Stimulated activated naive CD4-positive, alpha-beta T cell treated with Interleukin-2 at 50 U/mL for 16 hours (primary cell): ENCODE measurements around the gene TTC28.
"Not testable (repeated sequence)": the region's sequence is repeated elsewhere in the genome, so short reads cannot be mapped to it uniquely, and the experiment has no call there.

Source experiments
- DNase-seq: peaks from one replicate; lab custom pipeline; 2025; lab: John Stamatoyannopoulos, UW

Gene TTC28

GRCh38 chr22:28229566-28230485 is 449.8 kb downstream of the TTC28 start:
- DNase-seq = no peak

- DNase-seq = no peak
Observed at GRCh38 chr22:28223826-28224225, 455.8 kb downstream of the TTC28 start.

DNA sequence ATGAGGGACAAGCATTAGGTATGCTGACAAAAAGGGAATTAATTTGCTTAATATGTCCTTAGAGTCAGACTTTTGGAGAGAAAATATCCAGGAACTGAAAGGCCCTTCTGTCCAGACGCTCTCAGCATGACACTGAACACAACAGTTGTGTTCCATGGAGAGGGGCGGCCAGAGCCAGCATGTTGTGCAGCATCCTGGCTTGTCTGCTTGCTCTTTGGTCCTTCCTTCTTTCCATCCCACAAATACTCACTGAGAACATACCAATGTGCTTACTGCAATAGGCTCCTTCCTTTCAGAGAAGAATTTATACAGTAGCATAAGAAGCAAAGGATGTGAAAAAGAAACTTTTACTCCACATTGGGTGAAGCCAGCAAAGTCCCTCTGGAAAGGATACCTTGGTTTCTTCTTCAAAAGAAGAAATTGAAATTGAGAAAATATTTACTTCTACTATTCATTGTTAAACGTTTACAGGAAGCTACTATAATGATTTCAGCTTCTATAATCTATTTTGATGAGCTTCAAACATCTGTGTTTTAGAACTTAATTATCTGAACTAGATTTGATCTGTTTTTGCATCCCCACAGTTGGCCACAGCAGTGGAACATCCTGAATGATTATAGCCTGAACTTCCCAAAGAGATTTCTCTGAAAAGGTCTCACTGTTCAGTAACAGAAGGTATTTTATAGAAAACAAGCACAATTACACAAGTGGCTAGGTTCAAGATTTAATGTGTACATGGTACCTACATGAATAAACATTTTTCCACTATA is 456.5 kb downstream of the TTC28 start:
- DNase-seq = no peak

- DNase-seq = no peak
Observed at GRCh38 chr22:28222571-28222970, 457.1 kb downstream of the TTC28 start.

DNA sequence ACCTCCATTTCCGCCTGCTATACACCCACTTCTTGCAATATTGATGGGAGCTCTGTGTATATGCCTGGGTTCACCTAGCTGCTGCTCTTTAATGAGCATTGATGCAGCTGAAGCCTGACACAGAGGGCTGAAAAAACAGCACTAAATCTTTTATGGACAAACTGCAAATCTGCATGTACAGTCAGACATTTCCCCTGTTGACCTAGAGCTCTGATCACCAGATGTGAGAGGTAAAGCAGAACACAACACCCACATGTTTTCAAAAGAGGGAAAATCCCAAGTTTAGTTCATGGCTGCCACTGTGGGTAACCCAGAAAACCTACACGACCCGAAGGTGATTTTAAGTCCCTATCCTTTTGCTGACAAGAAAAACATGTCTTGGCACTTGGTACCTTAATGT is 457.6 kb downstream of the TTC28 start:
- no peak for DNase-seq

- no peak for DNase-seq
Observed at GRCh38 chr22:28220626-28221363, 458.8 kb downstream of the TTC28 start.

DNA sequence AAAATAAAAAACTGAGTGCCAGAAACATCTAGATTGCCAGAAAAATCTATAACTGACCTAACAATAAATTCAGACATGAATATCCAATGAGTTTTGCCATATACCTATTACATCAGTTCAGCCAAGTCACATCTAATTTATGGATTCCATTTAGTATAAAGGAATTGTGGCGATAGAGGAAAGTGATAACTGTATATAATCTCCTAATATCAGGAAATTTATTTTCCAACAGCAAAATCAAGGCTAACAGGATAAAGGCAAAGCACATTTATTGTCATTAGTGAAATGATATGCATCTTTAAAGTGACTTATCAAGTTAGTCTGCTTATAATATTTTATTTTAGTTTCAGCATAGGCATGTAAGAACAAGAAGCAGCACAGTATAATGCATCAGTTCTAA is 462.4 kb downstream of the TTC28 start:
- no peak for DNase-seq

GRCh38 chr22:28214750-28215149 is 464.9 kb downstream of the TTC28 start:
- DNase-seq = not testable (repeated sequence)

- not testable (repeated sequence) for DNase-seq
Observed at GRCh38 chr22:28209457-28209856, 470.2 kb downstream of the TTC28 start.

DNA sequence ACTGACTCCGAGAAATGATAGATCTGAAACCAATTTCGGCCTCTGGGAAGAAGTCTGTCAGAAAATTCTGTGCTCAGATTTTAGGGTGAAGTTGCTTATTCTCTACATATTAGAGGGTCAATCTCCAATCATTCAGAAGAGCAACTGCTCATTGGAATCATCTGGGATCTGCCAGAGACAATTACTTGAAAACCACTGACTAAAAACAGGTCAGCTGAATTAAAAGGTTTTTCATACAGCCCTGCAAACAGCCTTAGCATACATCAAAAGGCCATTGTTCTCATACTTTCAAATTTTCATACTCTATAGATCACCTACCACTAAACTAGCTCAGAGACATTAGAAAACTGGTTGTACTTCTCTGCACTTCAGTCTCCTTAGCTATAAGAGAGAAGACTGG is 470.9 kb downstream of the TTC28 start:
- no peak for DNase-seq

DNA sequence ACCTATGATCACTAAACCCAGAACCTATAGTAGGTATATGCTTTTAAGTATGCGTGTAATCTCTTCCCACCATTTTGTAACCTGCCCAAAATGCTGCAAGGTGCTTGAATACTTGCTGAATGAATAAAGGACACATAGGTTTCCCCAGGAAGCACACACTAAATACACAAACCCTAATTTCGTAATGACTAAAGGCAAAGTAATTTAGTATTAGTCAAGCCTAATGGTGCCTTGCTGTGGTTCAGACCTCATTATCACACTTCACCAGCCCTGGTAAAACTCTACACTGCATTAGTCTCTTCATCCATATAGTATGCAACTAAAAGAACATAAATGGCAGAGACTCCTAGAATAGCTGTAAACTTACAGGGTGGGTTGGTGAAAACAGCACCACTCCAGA is 471.6 kb downstream of the TTC28 start:
- no peak for DNase-seq

DNA sequence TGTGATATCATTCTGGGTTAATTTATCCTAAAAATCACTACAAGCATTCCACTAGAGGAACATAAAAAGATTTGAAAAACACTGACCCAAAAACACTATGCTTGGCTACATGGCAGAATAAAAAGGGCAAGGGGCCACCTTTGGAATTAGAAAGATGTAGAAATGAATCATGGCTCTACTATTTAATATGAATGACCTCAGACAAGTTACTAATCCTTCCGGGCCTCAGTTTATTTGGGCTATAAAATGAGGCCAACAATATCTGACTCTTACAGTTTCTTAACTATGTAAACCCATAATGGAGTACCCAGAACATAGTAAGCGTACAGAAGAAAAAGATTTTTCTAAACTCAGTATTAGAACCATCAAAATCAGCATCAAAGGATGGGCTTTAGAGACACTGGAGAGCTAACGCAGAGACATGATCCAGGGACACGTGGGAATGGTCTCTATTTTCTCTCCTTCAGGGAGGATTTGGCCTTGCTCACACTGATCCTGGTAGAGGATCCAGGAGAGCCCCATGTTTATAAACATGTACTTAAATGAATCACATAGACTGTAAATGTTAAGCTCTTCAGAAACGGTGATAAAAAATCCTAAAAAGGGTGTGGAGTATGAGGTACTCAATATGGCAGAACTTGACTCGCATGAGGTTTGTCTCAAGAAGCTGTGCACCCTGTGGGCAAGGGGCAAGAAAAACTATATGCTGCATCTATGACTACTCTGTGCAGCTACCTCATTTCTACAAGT is 472.2 kb downstream of the TTC28 start:
- no peak for DNase-seq

DNA sequence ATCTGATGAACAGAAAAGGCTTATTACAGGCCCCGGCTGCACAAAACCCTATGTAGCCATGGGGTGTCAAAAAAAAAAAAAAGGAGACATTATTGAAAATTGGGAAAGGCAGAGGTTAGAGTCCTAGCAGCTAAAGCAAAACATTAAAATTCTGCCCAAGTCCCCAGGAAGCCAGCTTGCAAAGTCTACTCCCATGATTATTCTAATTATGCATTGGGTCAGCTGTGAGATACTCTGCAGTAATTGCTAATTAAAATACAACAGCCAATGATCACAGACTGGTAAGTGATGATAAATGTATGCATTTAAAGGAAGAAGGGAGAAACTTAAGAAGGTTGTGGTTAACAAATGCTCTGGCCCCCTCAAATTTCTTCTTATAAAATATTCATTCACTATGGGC is 473.7 kb downstream of the TTC28 start:
- DNase-seq = no peak

GRCh38 chr22:28204382-28204781 is 475.3 kb downstream of the TTC28 start:
- DNase-seq = no peak

DNA sequence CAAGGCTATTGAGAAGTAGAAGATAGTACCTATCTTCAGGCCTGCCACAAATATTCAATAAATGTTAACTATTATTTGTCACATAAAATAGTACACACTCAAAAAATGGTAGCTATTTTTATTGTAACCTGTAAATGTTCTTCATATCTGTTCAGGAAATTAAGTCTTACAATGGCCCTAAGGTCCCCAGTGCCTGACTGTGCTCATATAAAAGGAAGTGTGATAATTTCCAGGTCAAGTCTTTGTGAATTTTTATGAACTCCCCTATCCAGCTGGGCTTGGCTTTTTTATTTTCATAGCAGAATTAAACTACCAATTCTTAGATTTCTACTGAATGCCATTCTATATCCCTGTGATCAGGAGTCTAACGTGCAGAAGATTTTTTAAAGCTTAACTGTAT is 476.4 kb downstream of the TTC28 start:
- no peak for DNase-seq

- DNase-seq = no peak
Observed at GRCh38 chr22:28198692-28199091, 480.9 kb downstream of the TTC28 start.

DNA sequence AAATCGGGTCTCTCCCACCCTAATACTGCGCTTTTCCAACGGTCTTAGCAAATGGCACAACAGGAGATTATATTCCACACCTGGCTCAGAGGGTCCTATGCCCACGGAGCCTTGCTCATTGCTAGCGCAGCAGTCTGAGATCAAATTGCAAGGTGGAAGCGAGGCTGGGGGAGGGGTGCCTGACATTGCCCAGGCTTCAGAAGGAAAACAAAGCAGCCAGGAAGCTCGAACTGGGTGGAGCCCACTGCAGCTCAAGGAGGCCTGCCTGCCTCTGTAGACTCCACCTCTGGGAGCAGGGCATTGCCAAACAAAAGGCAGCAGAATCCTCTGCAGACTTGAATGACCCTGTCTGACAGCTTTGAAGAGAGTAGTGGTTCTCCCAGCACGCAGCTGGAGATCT is 488.1 kb downstream of the TTC28 start:
- not testable (repeated sequence) for DNase-seq

DNA sequence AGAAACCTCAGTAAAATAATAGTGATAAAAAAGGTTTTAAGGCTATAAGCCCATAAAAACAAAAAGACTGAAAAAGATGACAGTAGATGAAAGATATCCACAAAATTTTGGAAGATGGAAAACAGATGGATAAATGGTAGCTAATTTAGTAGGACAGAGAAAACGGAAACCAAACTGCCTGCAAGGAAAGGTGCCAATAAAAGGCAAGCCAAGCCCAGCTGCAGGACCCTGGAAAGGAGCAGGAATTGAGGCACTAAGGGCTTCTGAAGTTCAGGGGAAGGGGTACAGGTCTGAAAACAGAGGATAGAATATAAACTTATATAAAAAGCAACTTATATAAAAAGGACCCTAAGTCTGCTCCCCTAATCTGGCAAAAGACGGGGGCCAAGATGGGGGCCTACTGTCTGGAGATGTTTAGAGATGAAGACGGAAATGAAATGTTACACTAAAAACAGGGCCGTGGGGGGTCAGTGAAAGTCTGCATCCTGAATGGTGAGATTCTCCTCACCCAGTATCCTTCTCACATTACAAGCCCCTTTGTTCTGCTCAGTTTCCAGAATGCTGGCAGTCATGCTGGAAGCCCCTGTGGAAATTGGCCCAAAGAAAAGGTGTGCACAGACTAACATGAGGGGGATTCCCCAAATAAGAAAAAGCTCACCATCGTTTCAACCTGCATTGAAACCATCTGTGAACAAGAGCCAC is 491.3 kb downstream of the TTC28 start:
- no peak for DNase-seq

- DNase-seq = no peak
Observed at GRCh38 chr22:28187612-28188011, 492.0 kb downstream of the TTC28 start.

DNA sequence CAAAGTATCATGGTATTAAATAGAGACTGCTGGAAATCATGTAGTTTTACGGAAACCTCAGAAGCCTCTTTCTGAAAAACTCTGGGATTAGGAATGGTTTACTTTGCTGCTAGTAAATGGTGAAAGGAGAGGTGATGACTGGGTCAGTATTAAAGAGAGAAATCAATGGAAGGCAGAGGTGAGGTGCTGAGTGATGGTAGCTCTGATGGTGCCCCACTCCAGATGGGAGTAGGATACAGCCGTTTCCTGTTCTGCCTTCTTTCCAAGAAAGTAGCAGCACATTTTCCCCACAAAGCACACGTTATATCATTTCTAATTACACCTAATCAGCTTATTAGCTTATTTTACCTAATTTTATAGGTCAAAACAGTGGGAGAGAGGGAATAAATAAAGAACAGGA is 493.0 kb downstream of the TTC28 start:
- no peak for DNase-seq

GRCh38 chr22:28185130-28185529 is 494.5 kb downstream of the TTC28 start:
- no peak for DNase-seq
